Measurements from ENCODE around the gene MAP2K3. TPM values are rescaled to one million over a fixed set of nuclear protein-coding genes. Genes with fewer than 3 reads are reported as not detected.
"Not testable (repeated sequence)": the region's sequence is repeated elsewhere in the genome, so short reads cannot be mapped to it uniquely, and the experiment has no call there.

Gene MAP2K3
- total RNA-seq, 2 donors from 2014 or later: 37.8 to 43.8 TPM

GRCh38 chr17:21303441-21304065, 19.0 kb downstream of the MAP2K3 start:
- Histone ChIP-seq H3K36me3 (peaks cover 87% of the 10 kb centered on the region), H3K4me1 (no peaks in the 10 kb centered on the region), H3K4me3 (no peak overlapping the region), H3K27ac (no peak overlapping the region), H3K27me3 (no peaks in the 10 kb centered on the region), H3K9me3 (peaks cover 0 to 3% of the 10 kb centered on the region in 2 donors)
- no peak for DNase-seq (ENCODE audit: low spot score)
- TF ChIP-seq, protein P1, sequence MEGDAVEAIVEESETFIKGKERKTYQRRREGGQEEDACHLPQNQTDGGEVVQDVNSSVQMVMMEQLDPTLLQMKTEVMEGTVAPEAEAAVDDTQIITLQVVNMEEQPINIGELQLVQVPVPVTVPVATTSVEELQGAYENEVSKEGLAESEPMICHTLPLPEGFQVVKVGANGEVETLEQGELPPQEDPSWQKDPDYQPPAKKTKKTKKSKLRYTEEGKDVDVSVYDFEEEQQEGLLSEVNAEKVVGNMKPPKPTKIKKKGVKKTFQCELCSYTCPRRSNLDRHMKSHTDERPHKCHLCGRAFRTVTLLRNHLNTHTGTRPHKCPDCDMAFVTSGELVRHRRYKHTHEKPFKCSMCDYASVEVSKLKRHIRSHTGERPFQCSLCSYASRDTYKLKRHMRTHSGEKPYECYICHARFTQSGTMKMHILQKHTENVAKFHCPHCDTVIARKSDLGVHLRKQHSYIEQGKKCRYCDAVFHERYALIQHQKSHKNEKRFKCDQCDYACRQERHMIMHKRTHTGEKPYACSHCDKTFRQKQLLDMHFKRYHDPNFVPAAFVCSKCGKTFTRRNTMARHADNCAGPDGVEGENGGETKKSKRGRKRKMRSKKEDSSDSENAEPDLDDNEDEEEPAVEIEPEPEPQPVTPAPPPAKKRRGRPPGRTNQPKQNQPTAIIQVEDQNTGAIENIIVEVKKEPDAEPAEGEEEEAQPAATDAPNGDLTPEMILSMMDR (IDR thresholded peaks at IDR 0.05): no peak

- H3K9me3 ChIP-seq: peaks cover 0 to 8% of the 10 kb centered on the region in 2 donors
- TF ChIP-seq, protein P1 (IDR thresholded peaks at IDR 0.05): no peak
- no peaks in the 10 kb centered on the region for H3K4me1 ChIP-seq
- H3K27me3 ChIP-seq: no peaks in the 10 kb centered on the region
- DNase-seq (ENCODE audit: low spot score): no peak
- H3K27ac ChIP-seq: no peak overlapping the region
- H3K36me3 ChIP-seq: peaks cover 87% of the 10 kb centered on the region
- no peak overlapping the region for H3K4me3 ChIP-seq
These were observed 19.6 kb downstream of the MAP2K3 start for GRCh38 chr17:21304091-21304490.

DNA sequence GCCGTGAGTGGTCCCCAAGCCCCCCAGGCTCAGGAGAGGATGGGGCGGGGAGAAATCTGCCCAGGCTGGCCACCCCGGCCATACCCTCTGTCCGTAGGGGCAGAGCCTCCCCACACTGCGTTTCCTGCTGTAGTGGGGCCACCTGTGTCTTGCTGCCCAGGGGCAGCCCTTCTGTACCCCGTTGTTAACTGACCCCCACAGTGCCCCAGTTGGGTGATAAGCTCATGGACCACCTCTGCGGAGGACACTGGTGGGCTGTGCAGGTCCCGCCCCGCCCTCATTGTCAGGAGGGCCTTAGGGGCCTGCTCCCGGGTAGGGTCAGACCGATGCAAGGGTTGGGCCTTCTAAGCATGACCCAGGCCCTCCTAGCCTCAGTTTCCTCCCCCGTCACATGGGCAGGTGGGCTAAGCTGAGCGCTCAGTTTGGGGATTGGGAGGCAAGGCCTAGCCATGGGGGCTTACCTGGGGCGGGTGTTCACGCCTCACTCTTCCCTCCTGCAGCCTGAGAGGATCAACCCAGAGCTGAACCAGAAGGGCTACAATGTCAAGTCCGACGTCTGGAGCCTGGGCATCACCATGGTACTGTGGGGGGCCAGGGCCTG, 20.1 kb downstream of the MAP2K3 start:
- not testable (repeated sequence) for H3K27me3 ChIP-seq; DNase-seq (ENCODE audit: low spot score)
- H3K36me3 ChIP-seq: peaks cover 88% of the 10 kb centered on the region

DNA sequence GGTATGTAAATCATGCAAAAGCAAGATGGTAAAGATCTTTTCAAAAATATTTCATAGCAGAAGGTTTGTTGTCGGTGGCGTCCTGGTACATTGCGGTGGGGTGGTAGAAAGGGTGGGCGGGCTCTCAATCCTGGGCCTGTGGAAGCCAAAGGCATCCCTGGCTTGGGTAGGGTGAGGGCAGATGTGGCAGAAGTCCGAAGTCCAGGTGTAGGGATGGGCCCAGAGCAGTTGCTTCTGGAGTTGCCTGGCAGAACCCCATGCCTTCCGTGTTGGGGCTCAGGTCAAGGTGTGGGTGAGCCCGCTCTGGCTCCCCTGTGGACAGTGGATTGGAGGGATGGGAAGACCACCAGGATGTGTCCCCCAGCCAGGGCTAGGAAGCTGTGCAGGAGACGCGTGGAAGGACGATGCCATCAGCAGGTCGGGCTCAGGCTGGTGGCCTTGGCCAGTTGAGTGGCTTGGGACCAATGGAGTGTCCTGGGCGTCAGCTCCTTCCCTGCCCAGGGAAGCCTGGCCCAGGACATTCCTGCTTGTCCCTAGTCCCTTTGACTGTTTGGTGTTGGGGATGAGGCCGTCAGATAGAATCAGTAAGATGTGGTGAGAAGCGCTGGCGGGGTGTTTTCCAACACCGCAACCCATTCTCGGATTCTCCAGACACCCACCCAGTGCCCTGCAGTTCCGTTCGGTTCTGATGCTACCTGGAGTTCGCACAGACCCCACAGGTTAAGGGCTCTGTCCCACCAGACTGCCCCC, 21.1 kb downstream of the MAP2K3 start:
- peaks cover 81% of the 10 kb centered on the region for H3K36me3 ChIP-seq
- H3K9me3 ChIP-seq; H3K4me1 ChIP-seq; DNase-seq (ENCODE audit: low spot score); H3K27ac ChIP-seq; H3K4me3 ChIP-seq; H3K27me3 ChIP-seq: not testable (repeated sequence)

More for the DNA sequence above, 20.1 kb downstream of the MAP2K3 start:
- not testable (repeated sequence) for H3K4me1 ChIP-seq, H3K27ac ChIP-seq, H3K4me3 ChIP-seq, H3K9me3 ChIP-seq

DNA sequence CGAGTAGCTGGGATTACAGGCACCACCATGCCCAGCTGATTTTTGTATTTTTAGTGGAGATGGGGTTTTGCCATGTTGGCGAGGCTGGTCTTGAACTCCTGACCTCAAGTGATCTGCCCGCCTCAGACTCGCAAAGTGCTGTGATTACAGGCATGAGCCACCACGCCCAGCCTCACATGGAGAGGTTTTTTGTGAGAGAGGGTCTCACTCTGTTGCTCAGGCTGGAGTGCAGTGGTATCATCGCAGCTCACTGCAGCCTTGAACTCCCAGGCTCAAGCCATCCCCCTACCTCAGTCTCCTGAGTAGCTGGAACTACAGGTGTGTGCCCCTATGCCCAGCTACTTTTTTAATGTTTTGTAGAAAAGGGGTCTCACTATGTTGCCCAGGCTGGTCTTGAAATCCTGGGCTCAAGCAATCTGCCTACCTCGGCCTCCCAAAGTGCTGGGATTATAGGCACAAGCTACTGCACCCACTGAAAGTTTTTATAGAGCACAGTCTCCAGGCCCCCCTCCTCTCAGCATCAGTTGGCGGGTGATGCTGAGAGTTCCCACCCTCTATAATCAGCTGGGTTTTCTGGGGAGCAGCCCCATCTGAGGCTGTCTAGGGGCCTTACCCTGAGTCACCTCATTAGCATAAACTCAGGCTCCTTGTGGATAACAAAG, 22.2 kb downstream of the MAP2K3 start:
- not testable (repeated sequence) for H3K27ac ChIP-seq; DNase-seq (ENCODE audit: low spot score); H3K27me3 ChIP-seq; H3K4me3 ChIP-seq; H3K4me1 ChIP-seq; H3K9me3 ChIP-seq
- peaks cover 70% of the 10 kb centered on the region for H3K36me3 ChIP-seq

GRCh38 chr17:21307273-21307625, 22.7 kb downstream of the MAP2K3 start:
- H3K4me3 ChIP-seq; H3K27ac ChIP-seq; H3K9me3 ChIP-seq; H3K4me1 ChIP-seq; DNase-seq (ENCODE audit: low spot score); H3K27me3 ChIP-seq: not testable (repeated sequence)
- H3K36me3 ChIP-seq: peaks cover 65% of the 10 kb centered on the region

DNA sequence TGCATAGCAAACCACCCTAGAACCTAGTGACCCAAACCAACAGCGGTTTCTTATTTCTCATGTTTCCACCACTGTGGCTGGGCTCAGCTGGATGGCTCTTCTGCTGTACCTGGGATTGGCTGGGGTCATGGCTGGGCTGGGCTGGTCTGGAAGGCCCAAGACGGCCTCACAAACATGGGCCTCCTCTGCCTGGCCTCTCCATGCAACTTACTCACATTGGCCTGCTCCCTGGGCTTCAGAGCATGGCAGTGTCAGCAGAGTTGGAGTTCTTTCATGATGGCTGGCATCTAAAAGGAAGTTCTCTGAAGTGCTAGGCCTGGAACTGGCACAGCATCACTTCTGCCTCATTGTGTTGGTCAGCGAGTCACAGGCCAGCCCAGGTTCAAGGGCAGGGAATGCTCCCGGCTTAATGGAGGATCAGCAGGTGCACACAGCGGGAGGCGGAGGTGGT, 24.4 kb downstream of the MAP2K3 start:
- H3K4me1 ChIP-seq; DNase-seq (ENCODE audit: low spot score); H3K27me3 ChIP-seq; H3K4me3 ChIP-seq; H3K9me3 ChIP-seq; H3K27ac ChIP-seq: not testable (repeated sequence)
- H3K36me3 ChIP-seq: peaks cover 48% of the 10 kb centered on the region

DNA sequence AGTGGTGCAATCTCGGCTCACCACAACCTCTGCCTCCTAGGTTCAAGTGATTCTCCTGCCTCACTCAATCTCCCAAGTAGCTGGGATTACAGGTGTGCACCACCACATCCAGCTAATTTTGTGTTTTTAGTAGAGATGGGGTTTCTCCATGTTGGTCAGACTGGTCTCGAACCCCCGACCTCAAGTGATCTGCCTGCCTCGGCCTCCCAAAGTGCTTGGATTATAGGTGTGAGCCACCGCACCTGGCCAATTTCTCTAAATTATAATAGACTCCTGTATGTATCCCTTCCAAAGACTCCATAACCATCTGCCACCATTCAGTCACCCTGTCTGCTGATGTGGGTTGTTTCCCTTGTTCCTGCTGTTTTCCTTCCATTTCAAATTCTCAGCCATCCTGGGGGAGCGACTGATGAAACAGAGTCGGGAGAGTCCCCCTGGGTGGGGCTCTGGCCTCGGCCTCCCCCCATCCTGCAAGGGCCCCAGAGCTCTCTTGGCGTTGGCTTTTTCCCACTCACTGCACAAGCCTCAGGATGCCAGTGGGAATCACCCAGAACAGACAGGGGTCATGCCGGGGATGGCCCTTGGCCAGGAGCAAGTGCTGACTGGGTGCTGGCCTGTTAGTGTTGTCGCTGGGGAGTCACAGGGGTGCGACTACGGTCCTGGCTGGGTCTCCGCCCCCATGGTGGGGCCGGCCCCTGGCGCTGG, 25.7 kb downstream of the MAP2K3 start:
- not testable (repeated sequence) for H3K9me3 ChIP-seq; H3K4me1 ChIP-seq; H3K4me3 ChIP-seq; H3K27me3 ChIP-seq; DNase-seq (ENCODE audit: low spot score)
- Histone ChIP-seq H3K36me3 (peaks cover 49% of the 10 kb centered on the region), H3K27ac (peak overlapping the region; percentile 62 to 77)

- Histone ChIP-seq H3K27ac (peak overlapping the region; percentile 62 to 77), H3K36me3 (peaks cover 41% of the 10 kb centered on the region)
- peak; percentile 93 for DNase-seq (ENCODE audit: low spot score)
- not testable (repeated sequence) for H3K9me3 ChIP-seq, H3K4me1 ChIP-seq, H3K4me3 ChIP-seq, H3K27me3 ChIP-seq
These were observed 26.5 kb downstream of the MAP2K3 start for GRCh38 chr17:21310766-21311602.

All from right atrium auricular region (tissue), 2 donors.